Natural killer cell (primary cell): ENCODE measurements around the gene PPY. TPM values are rescaled to one million over a fixed set of nuclear protein-coding genes. Genes with fewer than 3 reads are reported as not detected.

Source experiments
- ATAC-seq, 3 donors: fragments of 150-1000 bp in 2 of 3; fragments of 200-7000 bp in 1 of 3; cut with Tn5 transposase; 1 replicate in 1 of 3; 2 replicates in 2 of 3; pipeline ENCODE4 v1.10.0; 2021; ENCODE audit warnings: mild to moderate bottlenecking in 2 of 3, moderate library complexity in 2 of 3
- DNase-seq, 2 donors: peaks; one replicate each; pipeline versions ENCODE4 v3.0.0 to v3.0.0-alpha.2; 2013 to 2021; ENCODE audit warnings: mixed read lengths in 1 of 2
- H3K27ac ChIP-seq: one replicate; pipeline ENCODE4 v1.5.1; 2013; ENCODE audit warnings: mild to moderate bottlenecking, low read length
- H3K27me3 ChIP-seq: one replicate; pipeline ENCODE4 v1.6.1; 2013; ENCODE audit warnings: low read length; ENCODE audit not compliant: control insufficient read depth, insufficient read depth
- H3K36me3 ChIP-seq: one replicate; pipeline ENCODE4 v1.6.1; 2013; ENCODE audit warnings: low read length; ENCODE audit not compliant: control insufficient read depth, insufficient read depth
- H3K4me1 ChIP-seq: one replicate; pipeline ENCODE4 v1.6.1; 2013; ENCODE audit warnings: low read length; ENCODE audit not compliant: control insufficient read depth, insufficient read depth
- H3K4me3 ChIP-seq: one replicate; pipeline ENCODE4 v1.5.1; 2013; ENCODE audit warnings: low read length
- H3K9me3 ChIP-seq: one replicate; pipeline ENCODE4 v1.6.1; 2013; ENCODE audit warnings: low read length; ENCODE audit not compliant: control insufficient read depth, insufficient read depth
- H3K27ac Mint-ChIP-seq, 2 donors: one replicate each; pipeline ENCODE4 v1.8.0; 2022; ENCODE audit warnings: mild to moderate bottlenecking in 2 of 2, mixed read lengths in 2 of 2, moderate library complexity in 1 of 2
- H3K27me3 Mint-ChIP-seq, 2 donors: one replicate each; pipeline ENCODE4 v1.8.0; 2022; ENCODE audit warnings: low read depth in 2 of 2, mixed read lengths in 2 of 2
- H3K36me3 Mint-ChIP-seq: one replicate; pipeline ENCODE4 v1.8.0; 2022; ENCODE audit warnings: mixed read lengths
- H3K4me1 Mint-ChIP-seq, 2 donors: one replicate each; pipeline ENCODE4 v1.8.0; 2022; ENCODE audit warnings: mixed read lengths in 2 of 2
- H3K4me3 Mint-ChIP-seq: one replicate; pipeline ENCODE4 v1.8.0; 2022; ENCODE audit warnings: mild to moderate bottlenecking, moderate library complexity, mixed read lengths
- H3K9me3 Mint-ChIP-seq, 2 donors: one replicate each; pipeline ENCODE4 v1.8.0; 2022; ENCODE audit warnings: mixed read lengths in 2 of 2
- CTCF ChIP-seq: fragments of 200-600 bp; IDR thresholded peaks from one replicate; pipeline ENCODE4 v1.8.0; 2022; ENCODE audit warnings: antibody characterized with exemption
- WGBS: methylation state at CpG from one replicate; pipeline ENCODE4 v1.1.7; 2013; ENCODE audit warnings: missing lambda C conversion rate; ENCODE audit not compliant: insufficient coverage; 5-methylcytosine and 5-hydroxymethylcytosine counted together
- intact Hi-C: fragments of 100-400 bp; cut with micrococcal nuclease; formaldehyde crosslinking; loops from one replicate; pipeline ENCODE4 v1.14.2; 2022
- total RNA-seq, 4 donors: library from RNA; stranded (reverse); fragments of 120-200 nt in 1 of 4; gene quantifications; one replicate each; pipeline versions ENCODE4 v1.2.3 to v1.2.4, GENCODE V29; 2013 to 2022

PPY gene
- not detected for total RNA-seq
- total RNA-seq (2013) = not detected

- Histone ChIP-seq H3K27me3 (peaks cover 3% of the 10 kb centered on the region), H3K27ac (no peak within 1 kb of the TSS), H3K36me3 (no peaks in the 10 kb centered on the region), H3K4me1 (peaks cover 14% of the 10 kb centered on the region), H3K4me3 (no peak within 1 kb of the TSS), H3K9me3 (no peaks in the 10 kb centered on the region)
- intact Hi-C loops = loop anchor here (5.0 kb wide), 1 partner anchor 225 kb away; no protein-coding TSS in a partner anchor
- ATAC-seq (no peak), DNase-seq (no peak)
- no peak for TF ChIP-seq CTCF
- peaks cover 2 to 9% of the 10 kb centered on the region in 2 donors for H3K27me3 Mint-ChIP-seq
- H3K27ac Mint-ChIP-seq = no peak within 1 kb of the TSS
- peaks cover 0 to 15% of the 10 kb centered on the region in 2 donors for H3K4me1 Mint-ChIP-seq
- no peaks in the 10 kb centered on the region for H3K9me3 Mint-ChIP-seq
- 90% methylated on average over 17 of the region's 17 CpGs for WGBS
- no peaks in the 10 kb centered on the region for H3K36me3 Mint-ChIP-seq
- no peak within 1 kb of the TSS for H3K4me3 Mint-ChIP-seq
These were observed at the start of gene PPY for GRCh38 chr17:43942051-43942685. TSS of gene PPY (minus strand) at chr17:43942476. CDS start at chr17:43941654, 822 bp downstream.

- Mint-ChIP-seq H3K36me3 (no peaks in the 10 kb centered on the region), H3K27me3 (peaks cover 33 to 38% of the 10 kb centered on the region in 2 donors), H3K27ac (no peak overlapping the region), H3K4me3 (no peak overlapping the region), H3K9me3 (no peaks in the 10 kb centered on the region), H3K4me1 (no peaks in the 10 kb centered on the region)
- H3K4me3 ChIP-seq = no peak overlapping the region
- DNase-seq = no peak
- H3K27ac ChIP-seq = no peak overlapping the region
- H3K27me3 ChIP-seq = peaks cover 11% of the 10 kb centered on the region
- H3K36me3 ChIP-seq = no peaks in the 10 kb centered on the region
- no peaks in the 10 kb centered on the region for H3K9me3 ChIP-seq
- TF ChIP-seq CTCF = no peak
- WGBS = 92% methylated on average over 9 of the region's 9 CpGs
- H3K4me1 ChIP-seq = peaks cover 4% of the 10 kb centered on the region
- intact Hi-C loops = no loop called here
- no peak for ATAC-seq
These were observed 46.0 kb upstream of the PPY start for GRCh38 chr17:43988301-43988700.

- Histone ChIP-seq H3K4me1 (peaks cover 4% of the 10 kb centered on the region), H3K36me3 (no peaks in the 10 kb centered on the region), H3K4me3 (no peak overlapping the region), H3K27ac (no peak overlapping the region), H3K9me3 (no peaks in the 10 kb centered on the region), H3K27me3 (peaks cover 17% of the 10 kb centered on the region)
- WGBS = 69% methylated on average over 12 of the region's 12 CpGs
- TF ChIP-seq CTCF = no peak
- H3K27me3 Mint-ChIP-seq = peaks cover 36 to 45% of the 10 kb centered on the region in 2 donors
- no peak overlapping the region for H3K4me3 Mint-ChIP-seq
- DNase-seq = no peak
- H3K27ac Mint-ChIP-seq = no peak overlapping the region
- ATAC-seq = no peak
- intact Hi-C loops = no loop called here
- H3K4me1 Mint-ChIP-seq = no peaks in the 10 kb centered on the region
- no peaks in the 10 kb centered on the region for H3K9me3 Mint-ChIP-seq
- no peaks in the 10 kb centered on the region for H3K36me3 Mint-ChIP-seq
These were observed 45.1 kb upstream of the PPY start for GRCh38 chr17:43987131-43988021.
